HG02943 (cell line): ENCODE results near the gene LLCFC1.

Source experiments
- ATAC-seq: cut with Tn5 transposase; IDR thresholded peaks from one replicate; pipeline ENCODE4 v1.9.1; 2021; ENCODE audit warnings: mild to moderate bottlenecking, low read depth, moderate library complexity; ENCODE audit not compliant: unreplicated experiment

The LLCFC1 gene

GRCh38 chr7:142908921-142909890 lies 30.1 kb upstream of the LLCFC1 start:
- ATAC-seq: no peak

GRCh38 chr7:142910031-142910433 lies 29.3 kb upstream of the LLCFC1 start:
- ATAC-seq: no peak

GRCh38 chr7:142910481-142910880 lies 28.8 kb upstream of the LLCFC1 start:
- ATAC-seq: no peak

- ATAC-seq: no peak
These were observed 26.2 kb upstream of the LLCFC1 start for GRCh38 chr7:142913051-142913450.

GRCh38 chr7:142913566-142913965 lies 25.7 kb upstream of the LLCFC1 start:
- no peak for ATAC-seq

- ATAC-seq: no peak
These were observed 25.2 kb upstream of the LLCFC1 start for GRCh38 chr7:142914121-142914520.

- no peak for ATAC-seq
These were observed 24.0 kb upstream of the LLCFC1 start for GRCh38 chr7:142915315-142915714.

- no peak for ATAC-seq
These were observed 22.8 kb upstream of the LLCFC1 start for GRCh38 chr7:142916508-142916907.

- ATAC-seq: no peak
These were observed 21.8 kb upstream of the LLCFC1 start for GRCh38 chr7:142917447-142917846.

GRCh38 chr7:142918901-142919300 lies 20.4 kb upstream of the LLCFC1 start:
- ATAC-seq: no peak

GRCh38 chr7:142919656-142920055 lies 19.6 kb upstream of the LLCFC1 start:
- no peak for ATAC-seq

- no peak for ATAC-seq
These were observed 15.9 kb upstream of the LLCFC1 start for GRCh38 chr7:142923391-142923790.

- no peak for ATAC-seq
These were observed 13.9 kb upstream of the LLCFC1 start for GRCh38 chr7:142925413-142925812.

- no peak for ATAC-seq
These were observed 12.1 kb upstream of the LLCFC1 start for GRCh38 chr7:142927085-142927745.

- ATAC-seq: no peak
These were observed 11.3 kb upstream of the LLCFC1 start for GRCh38 chr7:142927949-142928348.

- no peak for ATAC-seq
These were observed 9.1 kb upstream of the LLCFC1 start for GRCh38 chr7:142930126-142930730.

GRCh38 chr7:142932386-142933091 lies 6.7 kb upstream of the LLCFC1 start:
- no peak for ATAC-seq

- no peak for ATAC-seq
These were observed 6.2 kb upstream of the LLCFC1 start for GRCh38 chr7:142933092-142933475.

- no peak for ATAC-seq
These were observed 5.7 kb upstream of the LLCFC1 start, which contains the start of gene TRPV5 for GRCh38 chr7:142933624-142934023. Gene TRPV5 (minus strand): TSS chr7:142933746. CDS start chr7:142933459, 287 bp downstream.

- no peak for ATAC-seq
These were observed 5.2 kb upstream of the LLCFC1 start for GRCh38 chr7:142934056-142934455.
